ENCODE results near the gene KCNB1.

Gene KCNB1

GRCh38 chr20:49445176-49445575, 37.3 kb downstream of the KCNB1 start:
- in situ Hi-C loops (cut with MboI; ENCODE audit: low sequenced_read_pairs, unreplicated experiment) = no loop called here
- DNase-seq (ENCODE audit: low spot score) = no peak
- no peak for TF ChIP-seq CTCF (IDR thresholded peaks at IDR 0.05; ENCODE audit: borderline replicate concordance, control extremely low read depth, extremely low read depth, insufficient read depth, missing control alignments)

GRCh38 chr20:49444553-49444990, 37.9 kb downstream of the KCNB1 start:
- in situ Hi-C loops (cut with MboI; ENCODE audit: low sequenced_read_pairs, unreplicated experiment) = no loop called here
- no peak for DNase-seq (ENCODE audit: low spot score)
- no peak for TF ChIP-seq CTCF (IDR thresholded peaks at IDR 0.05; ENCODE audit: borderline replicate concordance, control extremely low read depth, extremely low read depth, insufficient read depth, missing control alignments)

- no peak for DNase-seq (ENCODE audit: low spot score)
- in situ Hi-C loops (cut with MboI; ENCODE audit: low sequenced_read_pairs, unreplicated experiment) = no loop called here
- TF ChIP-seq CTCF (IDR thresholded peaks at IDR 0.05; ENCODE audit: borderline replicate concordance, control extremely low read depth, extremely low read depth, insufficient read depth, missing control alignments) = no peak
Measured at GRCh38 chr20:49437057-49437456, 45.4 kb downstream of the KCNB1 start.

GRCh38 chr20:49435639-49436038, 46.8 kb downstream of the KCNB1 start:
- in situ Hi-C loops (cut with MboI; ENCODE audit: low sequenced_read_pairs, unreplicated experiment) = no loop called here

GRCh38 chr20:49433333-49433732, 49.1 kb downstream of the KCNB1 start:
- no peak for TF ChIP-seq CTCF (IDR thresholded peaks at IDR 0.05; ENCODE audit: borderline replicate concordance, control extremely low read depth, extremely low read depth, insufficient read depth, missing control alignments)
- no peak for DNase-seq (ENCODE audit: low spot score)
- in situ Hi-C loops (cut with MboI; ENCODE audit: low sequenced_read_pairs, unreplicated experiment) = no loop called here

More at GRCh38 chr20:49435639-49436038, 46.8 kb downstream of the KCNB1 start:
- no peak for DNase-seq (ENCODE audit: low spot score)
- no peak for TF ChIP-seq CTCF (IDR thresholded peaks at IDR 0.05; ENCODE audit: borderline replicate concordance, control extremely low read depth, extremely low read depth, insufficient read depth, missing control alignments)

GRCh38 chr20:49432550-49432949, 49.9 kb downstream of the KCNB1 start:
- in situ Hi-C loops (cut with MboI; ENCODE audit: low sequenced_read_pairs, unreplicated experiment) = no loop called here
- no peak for TF ChIP-seq CTCF (IDR thresholded peaks at IDR 0.05; ENCODE audit: borderline replicate concordance, control extremely low read depth, extremely low read depth, insufficient read depth, missing control alignments)
- DNase-seq (ENCODE audit: low spot score) = no peak

GRCh38 chr20:49431329-49431728, 51.1 kb downstream of the KCNB1 start:
- no peak for DNase-seq (ENCODE audit: low spot score)
- no peak for TF ChIP-seq CTCF (IDR thresholded peaks at IDR 0.05; ENCODE audit: borderline replicate concordance, control extremely low read depth, extremely low read depth, insufficient read depth, missing control alignments)
- in situ Hi-C loops (cut with MboI; ENCODE audit: low sequenced_read_pairs, unreplicated experiment) = no loop called here

All from GM13976 (cell line).